Measurements from ENCODE around the gene ANXA2. TPM values are rescaled to one million over a fixed set of nuclear protein-coding genes. Genes with fewer than 3 reads are reported as not detected.
A peak's percentile ranks its signal among the peaks of the same experiment; 100 is the strongest.
"Not testable (repeated sequence)": the region's sequence is repeated elsewhere in the genome, so short reads cannot be mapped to it uniquely, and the experiment has no call there.

ANXA2 gene
- polyA plus RNA-seq, 1 experiment: 5,886 TPM

- H3K36me3 ChIP-seq (ENCODE audit: control insufficient read depth, insufficient read depth, low read length): peaks cover 16% of the 10 kb centered on the region
Observed at GRCh38 chr15:60364612-60364924, 33.2 kb downstream of the ANXA2 start.

GRCh38 chr15:60363903-60364611 is 33.7 kb downstream of the ANXA2 start:
- no peaks in the 10 kb centered on the region for H3K27me3 ChIP-seq (ENCODE audit: control insufficient read depth, insufficient read depth, low read length)
- DNase-seq (ENCODE audit: low read depth): no peak
- TF ChIP-seq CTCF (IDR thresholded peaks at IDR 0.05; ENCODE audit: insufficient read depth, low read depth, low read length): no peak
- ChIA-PET POLR2A (interaction anchor here (0.7 kb wide), 1 partner anchor 85 kb away, joined by 3 read pairs; no protein-coding TSS in a partner anchor), CTCF (interaction anchor here (2.8 to 4.6 kb wide), 2 partner anchors 12 to 79 kb away, joined by 17 to 33 read pairs; no protein-coding TSS in a partner anchor)
- no peak overlapping the region for H3K4me3 ChIP-seq (ENCODE audit: low read depth, low read length)
- peaks cover 18% of the 10 kb centered on the region for H3K36me3 ChIP-seq (ENCODE audit: control insufficient read depth, insufficient read depth, low read length)

More at GRCh38 chr15:60364612-60364924, 33.2 kb downstream of the ANXA2 start:
- no peak overlapping the region for H3K4me3 ChIP-seq (ENCODE audit: low read depth, low read length)
- no peaks in the 10 kb centered on the region for H3K27me3 ChIP-seq (ENCODE audit: control insufficient read depth, insufficient read depth, low read length)
- ChIA-PET CTCF (no interaction called here), POLR2A (interaction anchor here (0.6 kb wide), 1 partner anchor 269 kb away, joined by 4 read pairs; no protein-coding TSS in a partner anchor)
- TF ChIP-seq CTCF (IDR thresholded peaks at IDR 0.05; ENCODE audit: insufficient read depth, low read depth, low read length): 0 out of 2 replicates have a peak, but pooled peaks have one; percentile 5
- DNase-seq (ENCODE audit: low read depth): no peak

- Histone ChIP-seq H3K27me3 (ENCODE audit: control insufficient read depth, insufficient read depth, low read length) (no peaks in the 10 kb centered on the region), H3K36me3 (ENCODE audit: control insufficient read depth, insufficient read depth, low read length) (peaks cover 20% of the 10 kb centered on the region), H3K4me3 (ENCODE audit: low read depth, low read length) (no peak overlapping the region)
- ChIA-PET POLR2A (interaction anchor here (0.6 to 1.2 kb wide), 4 partner anchors 8 to 668 kb away, joined by 3 to 17 read pairs (median 3); no protein-coding TSS in a partner anchor), CTCF (interaction anchor here (0.9 to 4.6 kb wide), 7 partner anchors 8 to 158 kb away, joined by 3 to 33 read pairs (median 8); no protein-coding TSS in a partner anchor)
- TF ChIP-seq CTCF (IDR thresholded peaks at IDR 0.05; ENCODE audit: insufficient read depth, low read depth, low read length): no peak
- no peak for DNase-seq (ENCODE audit: low read depth)
Observed at GRCh38 chr15:60363087-60363549, 34.7 kb downstream of the ANXA2 start.

- POLR2A ChIA-PET: interaction anchor here (0.6 to 1.2 kb wide), 4 partner anchors 9 to 669 kb away, joined by 3 to 17 read pairs (median 3); no protein-coding TSS in a partner anchor
- DNase-seq (ENCODE audit: low read depth): peak; percentile 63
- H3K27me3 ChIP-seq (ENCODE audit: control insufficient read depth, insufficient read depth, low read length): no peaks in the 10 kb centered on the region
- H3K36me3 ChIP-seq (ENCODE audit: control insufficient read depth, insufficient read depth, low read length): peaks cover 20% of the 10 kb centered on the region
- TF ChIP-seq CTCF (IDR thresholded peaks at IDR 0.05; ENCODE audit: insufficient read depth, low read depth, low read length): no peak
- CTCF ChIA-PET: interaction anchor here (0.9 to 4.6 kb wide), 8 partner anchors 9 to 159 kb away, joined by 3 to 33 read pairs (median 6); no protein-coding TSS in a partner anchor
- H3K4me3 ChIP-seq (ENCODE audit: low read depth, low read length): no peak overlapping the region
Observed at GRCh38 chr15:60362321-60363086, 35.3 kb downstream of the ANXA2 start.

- POLR2A ChIA-PET; DNase-seq (ENCODE audit: low read depth); H3K4me3 ChIP-seq (ENCODE audit: low read depth, low read length): not testable (repeated sequence)
Observed at GRCh38 chr15:60359738-60360137, 38.0 kb downstream of the ANXA2 start.

More at GRCh38 chr15:60359738-60360137, 38.0 kb downstream of the ANXA2 start:
- CTCF ChIA-PET: interaction anchor here (0.7 to 4.6 kb wide), 17 partner anchors 9 to 161 kb away, joined by 3 to 33 read pairs (median 4); no protein-coding TSS in a partner anchor
- TF ChIP-seq CTCF (IDR thresholded peaks at IDR 0.05; ENCODE audit: insufficient read depth, low read depth, low read length): peak; percentile 55
- H3K27me3 ChIP-seq (ENCODE audit: control insufficient read depth, insufficient read depth, low read length): not testable (repeated sequence)
- H3K36me3 ChIP-seq (ENCODE audit: control insufficient read depth, insufficient read depth, low read length): peaks cover 38% of the 10 kb centered on the region
